Stimulated activated CD4-positive, alpha-beta T cell treated with anti-CD3 and anti-CD28 coated beads, TNF-alpha, amount 100 ng/mL, for 48 hours (primary cell): ENCODE measurements around the gene TRIM10.
A peak's percentile ranks its signal among the peaks of the same experiment; 100 is the strongest.
"Not testable (repeated sequence)": the region's sequence is repeated elsewhere in the genome, so short reads cannot be mapped to it uniquely, and the experiment has no call there.

Experiments
- DNase-seq, 3 donors: peaks; one replicate each; pipeline ENCODE4 v3.0.0-alpha.2; 2020; ENCODE audit warnings: low read depth in 3 of 3

TRIM10 gene

GRCh38 chr6:30172681-30173080 lies 11.7 kb upstream of the TRIM10 start:
- DNase-seq, result no peak

GRCh38 chr6:30171677-30172471 lies 10.9 kb upstream of the TRIM10 start:
- no peak for DNase-seq

- no peak for DNase-seq
Measured at GRCh38 chr6:30169658-30170614, 8.9 kb upstream of the TRIM10 start.

GRCh38 chr6:30168741-30169140 lies 7.7 kb upstream of the TRIM10 start:
- no peak for DNase-seq

GRCh38 chr6:30167101-30167500 lies 6.1 kb upstream of the TRIM10 start:
- no peak for DNase-seq

GRCh38 chr6:30165238-30165637 lies 4.2 kb upstream of the TRIM10 start:
- not testable (repeated sequence) for DNase-seq

- DNase-seq, result no peak
Measured at GRCh38 chr6:30164714-30165113, 3.7 kb upstream of the TRIM10 start.

- no peak for DNase-seq
Measured at GRCh38 chr6:30163918-30164654, 3.1 kb upstream of the TRIM10 start.

- DNase-seq, result peak; percentile 13 to 58 (median 35)
Measured at GRCh38 chr6:30163090-30163917, 2.3 kb upstream of the TRIM10 start, which contains the start of gene TRIM15. TSS of gene TRIM15 (plus strand) at chr6:30163546. CDS start at chr6:30163685, 139 bp downstream.

GRCh38 chr6:30162265-30163089 lies 1.5 kb upstream of the TRIM10 start:
- no peak for DNase-seq

- DNase-seq, result no peak
Measured at GRCh38 chr6:30160008-30160784, 815 bp downstream of the TRIM10 start.

- peak in 1 of 3 donors; percentile 32 for DNase-seq
Measured at GRCh38 chr6:30158475-30159040, 2.5 kb downstream of the TRIM10 start.

GRCh38 chr6:30157999-30158398 lies 3.0 kb downstream of the TRIM10 start:
- DNase-seq, result no peak

GRCh38 chr6:30157581-30157980 lies 3.4 kb downstream of the TRIM10 start:
- no peak for DNase-seq

- DNase-seq, result no peak
Measured at GRCh38 chr6:30156774-30157173, 4.2 kb downstream of the TRIM10 start.

- DNase-seq, result no peak
Measured at GRCh38 chr6:30156262-30156599, 4.8 kb downstream of the TRIM10 start.

GRCh38 chr6:30155520-30156261 lies 5.3 kb downstream of the TRIM10 start:
- no peak for DNase-seq
